Astrocyte (in vitro differentiated cells and primary cell): Measurements from ENCODE around the gene CROCC.

ENCODE experiments used
- EZH2 ChIP-seq: IDR thresholded peaks from 2 replicates; pipeline ENCODE4 v1.6.1; 2012; ENCODE audit warnings: mild to moderate bottlenecking, low read length, inconsistent platforms; ENCODE audit not compliant: insufficient read depth
- TF ChIP-seq, protein P1 (sequence below): IDR thresholded peaks from 2 replicates; pipeline ENCODE4 v1.5.1; 2011; ENCODE audit warnings: low read depth, mild to moderate bottlenecking, inconsistent platforms, low read length, moderate library complexity; ENCODE audit not compliant: insufficient read depth

DNA sequence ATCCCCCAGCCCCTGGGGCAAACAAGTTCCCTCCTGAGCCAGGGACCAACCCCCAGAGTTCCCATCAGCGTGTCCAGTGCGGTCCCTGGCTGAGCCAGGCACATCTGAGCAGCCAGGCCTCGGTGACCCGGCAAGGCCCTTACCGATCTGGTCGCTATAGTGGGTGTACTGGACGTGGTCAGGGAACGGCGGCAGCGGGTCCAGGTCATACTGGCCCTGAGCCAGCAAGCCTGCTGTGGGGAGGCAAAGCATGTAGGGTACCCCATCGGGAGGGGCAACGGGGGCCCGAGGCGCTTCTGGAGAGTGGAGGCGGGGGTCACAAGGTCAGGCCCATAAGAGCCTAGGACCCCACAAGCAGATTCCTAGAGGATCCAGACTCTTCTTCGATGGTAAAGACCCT is 55.2 kb downstream of the CROCC start:
- TF ChIP-seq EZH2: no peak
- TF ChIP-seq, protein P1, sequence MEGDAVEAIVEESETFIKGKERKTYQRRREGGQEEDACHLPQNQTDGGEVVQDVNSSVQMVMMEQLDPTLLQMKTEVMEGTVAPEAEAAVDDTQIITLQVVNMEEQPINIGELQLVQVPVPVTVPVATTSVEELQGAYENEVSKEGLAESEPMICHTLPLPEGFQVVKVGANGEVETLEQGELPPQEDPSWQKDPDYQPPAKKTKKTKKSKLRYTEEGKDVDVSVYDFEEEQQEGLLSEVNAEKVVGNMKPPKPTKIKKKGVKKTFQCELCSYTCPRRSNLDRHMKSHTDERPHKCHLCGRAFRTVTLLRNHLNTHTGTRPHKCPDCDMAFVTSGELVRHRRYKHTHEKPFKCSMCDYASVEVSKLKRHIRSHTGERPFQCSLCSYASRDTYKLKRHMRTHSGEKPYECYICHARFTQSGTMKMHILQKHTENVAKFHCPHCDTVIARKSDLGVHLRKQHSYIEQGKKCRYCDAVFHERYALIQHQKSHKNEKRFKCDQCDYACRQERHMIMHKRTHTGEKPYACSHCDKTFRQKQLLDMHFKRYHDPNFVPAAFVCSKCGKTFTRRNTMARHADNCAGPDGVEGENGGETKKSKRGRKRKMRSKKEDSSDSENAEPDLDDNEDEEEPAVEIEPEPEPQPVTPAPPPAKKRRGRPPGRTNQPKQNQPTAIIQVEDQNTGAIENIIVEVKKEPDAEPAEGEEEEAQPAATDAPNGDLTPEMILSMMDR: no peak
